Panc1 (cell line): ENCODE data around the gene HTRA3.

Source experiments
- TF ChIP-seq, protein P1 (sequence below): fragments of 450-650 bp; IDR thresholded peaks from 2 replicates; pipeline ENCODE4 v1.5.1; 2017; ENCODE audit warnings: mild to moderate bottlenecking
- TF ChIP-seq, protein P2 (sequence below), 2 experiments: IDR thresholded peaks; 2 replicates each; pipeline ENCODE4 v1.6.1; 2011 to 2012; ENCODE audit warnings: low read depth in 2 of 2, control low read depth in 1 of 2, low read length in 1 of 2, mild to moderate bottlenecking in 1 of 2, moderate library complexity in 1 of 2; ENCODE audit not compliant: insufficient read depth in 1 of 2

DNA sequence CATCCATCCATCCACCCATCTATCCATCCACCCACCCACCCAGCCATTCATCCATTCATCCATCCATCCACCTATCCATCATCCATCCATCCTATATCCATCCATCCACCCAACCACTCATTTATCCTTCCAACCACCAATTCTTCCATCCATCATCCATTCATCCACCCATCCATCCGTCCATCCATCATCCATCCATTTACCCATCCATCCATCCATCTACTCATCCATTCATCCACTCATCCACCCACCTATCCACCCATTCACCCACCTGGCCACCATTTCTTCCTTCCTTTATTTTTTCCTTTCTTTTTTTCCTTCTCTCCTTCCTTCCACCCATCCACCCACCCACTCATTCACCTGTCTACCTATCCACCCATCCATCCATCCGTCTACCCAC, 25.2 kb downstream of the HTRA3 start:
- TF ChIP-seq, protein P1, sequence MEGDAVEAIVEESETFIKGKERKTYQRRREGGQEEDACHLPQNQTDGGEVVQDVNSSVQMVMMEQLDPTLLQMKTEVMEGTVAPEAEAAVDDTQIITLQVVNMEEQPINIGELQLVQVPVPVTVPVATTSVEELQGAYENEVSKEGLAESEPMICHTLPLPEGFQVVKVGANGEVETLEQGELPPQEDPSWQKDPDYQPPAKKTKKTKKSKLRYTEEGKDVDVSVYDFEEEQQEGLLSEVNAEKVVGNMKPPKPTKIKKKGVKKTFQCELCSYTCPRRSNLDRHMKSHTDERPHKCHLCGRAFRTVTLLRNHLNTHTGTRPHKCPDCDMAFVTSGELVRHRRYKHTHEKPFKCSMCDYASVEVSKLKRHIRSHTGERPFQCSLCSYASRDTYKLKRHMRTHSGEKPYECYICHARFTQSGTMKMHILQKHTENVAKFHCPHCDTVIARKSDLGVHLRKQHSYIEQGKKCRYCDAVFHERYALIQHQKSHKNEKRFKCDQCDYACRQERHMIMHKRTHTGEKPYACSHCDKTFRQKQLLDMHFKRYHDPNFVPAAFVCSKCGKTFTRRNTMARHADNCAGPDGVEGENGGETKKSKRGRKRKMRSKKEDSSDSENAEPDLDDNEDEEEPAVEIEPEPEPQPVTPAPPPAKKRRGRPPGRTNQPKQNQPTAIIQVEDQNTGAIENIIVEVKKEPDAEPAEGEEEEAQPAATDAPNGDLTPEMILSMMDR, result no peak
- TF ChIP-seq, protein P2, sequence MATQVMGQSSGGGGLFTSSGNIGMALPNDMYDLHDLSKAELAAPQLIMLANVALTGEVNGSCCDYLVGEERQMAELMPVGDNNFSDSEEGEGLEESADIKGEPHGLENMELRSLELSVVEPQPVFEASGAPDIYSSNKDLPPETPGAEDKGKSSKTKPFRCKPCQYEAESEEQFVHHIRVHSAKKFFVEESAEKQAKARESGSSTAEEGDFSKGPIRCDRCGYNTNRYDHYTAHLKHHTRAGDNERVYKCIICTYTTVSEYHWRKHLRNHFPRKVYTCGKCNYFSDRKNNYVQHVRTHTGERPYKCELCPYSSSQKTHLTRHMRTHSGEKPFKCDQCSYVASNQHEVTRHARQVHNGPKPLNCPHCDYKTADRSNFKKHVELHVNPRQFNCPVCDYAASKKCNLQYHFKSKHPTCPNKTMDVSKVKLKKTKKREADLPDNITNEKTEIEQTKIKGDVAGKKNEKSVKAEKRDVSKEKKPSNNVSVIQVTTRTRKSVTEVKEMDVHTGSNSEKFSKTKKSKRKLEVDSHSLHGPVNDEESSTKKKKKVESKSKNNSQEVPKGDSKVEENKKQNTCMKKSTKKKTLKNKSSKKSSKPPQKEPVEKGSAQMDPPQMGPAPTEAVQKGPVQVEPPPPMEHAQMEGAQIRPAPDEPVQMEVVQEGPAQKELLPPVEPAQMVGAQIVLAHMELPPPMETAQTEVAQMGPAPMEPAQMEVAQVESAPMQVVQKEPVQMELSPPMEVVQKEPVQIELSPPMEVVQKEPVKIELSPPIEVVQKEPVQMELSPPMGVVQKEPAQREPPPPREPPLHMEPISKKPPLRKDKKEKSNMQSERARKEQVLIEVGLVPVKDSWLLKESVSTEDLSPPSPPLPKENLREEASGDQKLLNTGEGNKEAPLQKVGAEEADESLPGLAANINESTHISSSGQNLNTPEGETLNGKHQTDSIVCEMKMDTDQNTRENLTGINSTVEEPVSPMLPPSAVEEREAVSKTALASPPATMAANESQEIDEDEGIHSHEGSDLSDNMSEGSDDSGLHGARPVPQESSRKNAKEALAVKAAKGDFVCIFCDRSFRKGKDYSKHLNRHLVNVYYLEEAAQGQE (IDR thresholded peaks at IDR 0.05; ENCODE audit: insufficient read depth in 1 of 2, low read depth in 2 of 2, low read length in 1 of 2), result no peak
